ENCODE data around the gene INSL6.

The INSL6 gene

DNA sequence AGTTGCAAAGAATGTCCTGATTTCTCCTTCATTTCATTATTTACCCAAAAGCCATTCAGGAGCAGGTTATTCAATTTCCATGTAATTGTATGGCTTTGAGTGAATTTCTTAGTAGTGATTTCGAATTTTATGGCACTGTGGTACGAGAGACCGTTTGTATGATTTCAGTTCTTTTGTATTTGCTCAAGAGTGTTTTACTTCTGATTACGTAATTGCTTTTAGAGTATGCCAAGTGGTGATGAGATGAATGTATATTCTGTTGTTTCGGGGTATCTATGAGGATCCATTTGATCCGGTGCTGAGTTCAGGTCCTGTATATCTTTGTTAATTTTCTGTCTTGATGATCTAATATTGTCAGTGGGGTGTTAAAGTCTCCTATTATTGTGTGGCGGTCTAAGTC lies 41.2 kb downstream of the INSL6 start:
- Histone ChIP-seq H3K4me3 (ENCODE audit: insufficient read depth, low read length, poor library complexity, severe bottlenecking) (no peak overlapping the region), H3K9me2 (replicated peaks; ENCODE audit: insufficient read depth, low read length) (no peaks in the 10 kb centered on the region), H3K27ac (ENCODE audit: low read depth, low read length) (no peak overlapping the region), H3K9ac (ENCODE audit: low read length) (no peak overlapping the region), H3K9me3 (ENCODE audit: insufficient read depth, low read length) (no peaks in the 10 kb centered on the region), H4K20me1 (ENCODE audit: low read depth, low read length) (no peaks in the 10 kb centered on the region), H3K27me3 (ENCODE audit: low read length) (no peaks in the 10 kb centered on the region), H3F3A (ENCODE audit: insufficient read depth) (no peaks in the 10 kb centered on the region), H2AFZ (ENCODE audit: low read depth, low read length, severe bottlenecking) (no peak overlapping the region), H3K79me2 (ENCODE audit: insufficient read depth, low read length) (no peaks in the 10 kb centered on the region), H3K36me3 (ENCODE audit: low read length) (no peaks in the 10 kb centered on the region), H3K4me2 (ENCODE audit: low read depth, low read length, poor library complexity, severe bottlenecking) (no peak overlapping the region)
- TF ChIP-seq EZH2phosphoT487 (conservative IDR thresholded peaks at IDR 0.05; ENCODE audit: low read length) = no peak

DNA sequence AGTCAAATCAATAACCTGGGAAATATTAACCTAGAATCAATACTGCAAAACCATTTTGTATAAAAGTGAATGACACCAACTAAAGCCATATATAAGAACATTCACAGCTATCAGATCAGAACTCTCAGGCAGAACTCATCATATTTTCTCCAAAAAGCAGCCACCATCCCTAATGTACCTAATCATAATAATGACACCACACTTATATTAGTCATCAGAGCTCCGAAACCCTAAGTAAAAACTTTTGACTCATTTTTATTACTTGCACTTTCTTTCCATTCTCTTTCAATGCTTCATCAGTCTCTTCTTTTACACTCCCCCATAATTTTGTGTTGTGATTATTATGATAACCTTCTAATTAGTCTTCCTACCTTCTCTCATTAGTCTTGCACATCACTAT lies 45.3 kb downstream of the INSL6 start:
- Histone ChIP-seq H2AFZ (ENCODE audit: low read depth, low read length, severe bottlenecking) (no peak overlapping the region), H3K27ac (ENCODE audit: low read depth, low read length) (no peak overlapping the region), H3F3A (ENCODE audit: insufficient read depth) (no peaks in the 10 kb centered on the region), H3K9ac (ENCODE audit: low read length) (no peak overlapping the region), H3K27me3 (ENCODE audit: low read length) (no peaks in the 10 kb centered on the region), H3K9me2 (replicated peaks; ENCODE audit: insufficient read depth, low read length) (no peaks in the 10 kb centered on the region), H4K20me1 (ENCODE audit: low read depth, low read length) (no peaks in the 10 kb centered on the region), H3K36me3 (ENCODE audit: low read length) (no peaks in the 10 kb centered on the region), H3K4me3 (ENCODE audit: insufficient read depth, low read length, poor library complexity, severe bottlenecking) (no peak overlapping the region), H3K9me3 (ENCODE audit: insufficient read depth, low read length) (no peaks in the 10 kb centered on the region), H3K79me2 (ENCODE audit: insufficient read depth, low read length) (no peaks in the 10 kb centered on the region), H3K4me2 (ENCODE audit: low read depth, low read length, poor library complexity, severe bottlenecking) (no peak overlapping the region)
- TF ChIP-seq, protein P1, sequence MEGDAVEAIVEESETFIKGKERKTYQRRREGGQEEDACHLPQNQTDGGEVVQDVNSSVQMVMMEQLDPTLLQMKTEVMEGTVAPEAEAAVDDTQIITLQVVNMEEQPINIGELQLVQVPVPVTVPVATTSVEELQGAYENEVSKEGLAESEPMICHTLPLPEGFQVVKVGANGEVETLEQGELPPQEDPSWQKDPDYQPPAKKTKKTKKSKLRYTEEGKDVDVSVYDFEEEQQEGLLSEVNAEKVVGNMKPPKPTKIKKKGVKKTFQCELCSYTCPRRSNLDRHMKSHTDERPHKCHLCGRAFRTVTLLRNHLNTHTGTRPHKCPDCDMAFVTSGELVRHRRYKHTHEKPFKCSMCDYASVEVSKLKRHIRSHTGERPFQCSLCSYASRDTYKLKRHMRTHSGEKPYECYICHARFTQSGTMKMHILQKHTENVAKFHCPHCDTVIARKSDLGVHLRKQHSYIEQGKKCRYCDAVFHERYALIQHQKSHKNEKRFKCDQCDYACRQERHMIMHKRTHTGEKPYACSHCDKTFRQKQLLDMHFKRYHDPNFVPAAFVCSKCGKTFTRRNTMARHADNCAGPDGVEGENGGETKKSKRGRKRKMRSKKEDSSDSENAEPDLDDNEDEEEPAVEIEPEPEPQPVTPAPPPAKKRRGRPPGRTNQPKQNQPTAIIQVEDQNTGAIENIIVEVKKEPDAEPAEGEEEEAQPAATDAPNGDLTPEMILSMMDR (IDR thresholded peaks at IDR 0.05; ENCODE audit: insufficient read depth, low read length, poor library complexity, severe bottlenecking) = no peak
- no peak for TF ChIP-seq EZH2phosphoT487 (conservative IDR thresholded peaks at IDR 0.05; ENCODE audit: low read length)

DNA sequence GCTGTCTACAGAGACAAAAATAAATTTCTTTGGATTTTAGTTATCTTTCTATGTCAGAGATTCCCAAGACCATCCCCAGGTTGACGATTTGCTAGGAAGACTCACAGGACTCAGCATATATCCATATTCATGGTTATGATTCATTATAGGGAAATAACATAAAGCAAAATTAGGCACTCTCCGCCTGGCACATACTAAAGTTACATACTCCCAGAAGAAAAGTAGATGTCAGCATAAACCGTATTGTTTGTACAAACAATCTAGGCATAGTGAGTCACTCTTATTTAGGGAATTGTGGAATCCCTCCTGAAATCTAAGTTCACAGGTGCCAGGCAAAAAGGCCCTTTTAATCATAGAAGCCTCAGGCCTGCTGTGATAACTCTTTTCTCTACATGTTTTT lies 62.9 kb downstream of the INSL6 start:
- Histone ChIP-seq H2AFZ (ENCODE audit: low read depth, low read length, severe bottlenecking) (no peak overlapping the region), H3F3A (ENCODE audit: insufficient read depth) (no peaks in the 10 kb centered on the region), H3K27me3 (ENCODE audit: low read length) (no peaks in the 10 kb centered on the region), H3K27ac (ENCODE audit: low read depth, low read length) (no peak overlapping the region), H3K36me3 (ENCODE audit: low read length) (no peaks in the 10 kb centered on the region), H4K20me1 (ENCODE audit: low read depth, low read length) (no peaks in the 10 kb centered on the region; the same call in 1 of the 2 replicates), H3K4me3 (ENCODE audit: insufficient read depth, low read length, poor library complexity, severe bottlenecking) (no peak overlapping the region), H3K79me2 (ENCODE audit: insufficient read depth, low read length) (no peaks in the 10 kb centered on the region), H3K4me2 (ENCODE audit: low read depth, low read length, poor library complexity, severe bottlenecking) (no peak overlapping the region), H3K9ac (ENCODE audit: low read length) (no peak overlapping the region), H3K9me3 (ENCODE audit: insufficient read depth, low read length) (no peaks in the 10 kb centered on the region), H3K9me2 (replicated peaks; ENCODE audit: insufficient read depth, low read length) (no peaks in the 10 kb centered on the region)
- TF ChIP-seq, protein P1 (IDR thresholded peaks at IDR 0.05; ENCODE audit: insufficient read depth, low read length, poor library complexity, severe bottlenecking) = no peak
- TF ChIP-seq EZH2phosphoT487 (conservative IDR thresholded peaks at IDR 0.05; ENCODE audit: low read length) = no peak

DNA sequence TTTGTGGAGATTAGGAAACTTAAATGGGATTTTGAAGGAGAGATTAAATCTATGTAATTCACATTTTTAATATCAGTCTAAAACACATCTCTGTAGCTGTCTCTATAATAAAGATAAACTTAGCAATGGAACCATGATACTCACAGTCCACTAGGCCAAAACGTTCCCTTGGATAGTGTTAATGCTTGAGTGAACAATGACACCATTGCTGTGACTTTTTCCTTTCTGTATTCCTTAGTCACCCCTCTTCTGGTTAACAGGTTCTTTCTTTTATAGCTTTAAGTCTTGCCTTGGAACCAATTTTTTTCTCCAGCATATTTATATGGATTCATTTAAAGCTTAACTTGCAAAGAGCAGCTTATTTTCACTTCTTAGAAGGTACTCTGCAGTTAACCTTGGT lies 63.3 kb downstream of the INSL6 start:
- no peaks in the 10 kb centered on the region for H3K36me3 ChIP-seq (ENCODE audit: low read length)
- H3K27ac ChIP-seq (ENCODE audit: low read depth, low read length) = no peak overlapping the region
- no peaks in the 10 kb centered on the region for H3K9me2 ChIP-seq (replicated peaks; ENCODE audit: insufficient read depth, low read length)
- no peaks in the 10 kb centered on the region for H3K9me3 ChIP-seq (ENCODE audit: insufficient read depth, low read length)
- no peaks in the 10 kb centered on the region for H3F3A ChIP-seq (ENCODE audit: insufficient read depth)
- no peaks in the 10 kb centered on the region for H3K27me3 ChIP-seq (ENCODE audit: low read length)
- H3K4me3 ChIP-seq (ENCODE audit: insufficient read depth, low read length, poor library complexity, severe bottlenecking) = no peak overlapping the region
- no peak overlapping the region for H2AFZ ChIP-seq (ENCODE audit: low read depth, low read length, severe bottlenecking)
- no peaks in the 10 kb centered on the region; the same call in 1 of the 2 replicates for H4K20me1 ChIP-seq (ENCODE audit: low read depth, low read length)
- no peak for TF ChIP-seq EZH2phosphoT487 (conservative IDR thresholded peaks at IDR 0.05; ENCODE audit: low read length)
- TF ChIP-seq, protein P1 (IDR thresholded peaks at IDR 0.05; ENCODE audit: insufficient read depth, low read length, poor library complexity, severe bottlenecking) = no peak
- no peaks in the 10 kb centered on the region for H3K79me2 ChIP-seq (ENCODE audit: insufficient read depth, low read length)
- H3K9ac ChIP-seq (ENCODE audit: low read length) = no peak overlapping the region
- no peak overlapping the region for H3K4me2 ChIP-seq (ENCODE audit: low read depth, low read length, poor library complexity, severe bottlenecking)
